Panc1 (cell line): ENCODE results near the gene NOA1. TPM values are rescaled to one million over a fixed set of nuclear protein-coding genes. Genes with fewer than 3 reads are reported as not detected.

Source experiments
- ATAC-seq: fragments of 200-7000 bp; cut with Tn5 transposase; 2 replicates; pipeline ENCODE4 v1.9.1; 2020; ENCODE audit warnings: mild to moderate bottlenecking, moderate library complexity
- BruUV-seq: library from RNA; stranded (reverse); fragments of 400-500 nt; replicated peaks from 2 replicates; lab custom pipeline; 2021; lab: Mats Ljungman, UMichigan
- CTCF ChIA-PET: fragments of 300-600 bp; sonication (Branson Sonifier 250); formaldehyde crosslinking; loops from one replicate; lab custom pipeline; 2022; ENCODE audit warnings: antibody characterized with exemption; lab: Charles Lee
- POLR2A ChIA-PET: fragments of 300-600 bp; sonication (Branson Sonifier 250); formaldehyde crosslinking; loops from one replicate; lab custom pipeline; 2022; ENCODE audit warnings: antibody characterized with exemption; lab: Charles Lee
- DNase-seq: peaks from one replicate; pipeline ENCODE4 v3.0.0-alpha.2; 2010; ENCODE audit warnings: low read depth, low spot score
- H3K27ac ChIP-seq: 2 replicates; pipeline ENCODE4 v1.5.1; 2011; ENCODE audit warnings: mild to moderate bottlenecking, low read length, inconsistent platforms
- H3K27me3 ChIP-seq: fragments of 200-500 bp; sonication (Bioruptor generic); 2 replicates; pipeline ENCODE4 v1.6.0; 2014; ENCODE audit warnings: low read length, inconsistent platforms; ENCODE audit not compliant: control insufficient read depth, insufficient read depth
- H3K36me3 ChIP-seq: fragments of 200-500 bp; sonication (Bioruptor generic); 2 replicates; pipeline ENCODE4 v1.5.1; 2014; ENCODE audit warnings: inconsistent platforms, mild to moderate bottlenecking, low read length, moderate library complexity; ENCODE audit not compliant: control insufficient read depth, insufficient read depth
- H3K4me1 ChIP-seq: 2 replicates; pipeline ENCODE4 v1.5.1; 2011; ENCODE audit warnings: inconsistent platforms, mild to moderate bottlenecking, low read length, moderate library complexity; ENCODE audit not compliant: control insufficient read depth, insufficient read depth
- H3K4me3 ChIP-seq, 2 experiments: 2 replicates each; pipeline ENCODE4 v1.5.1; 2011 to 2012; ENCODE audit warnings: low read depth in 2 of 2, low read length in 2 of 2, mild to moderate bottlenecking in 2 of 2, inconsistent platforms in 1 of 2, moderate library complexity in 1 of 2
- H3K9me3 ChIP-seq: fragments of 200-500 bp; sonication (Bioruptor generic); 2 replicates; pipeline ENCODE4 v1.5.1; 2014; ENCODE audit warnings: low read depth, mild to moderate bottlenecking, inconsistent platforms, low read length, moderate library complexity; ENCODE audit not compliant: control insufficient read depth, insufficient read depth
- CTCF ChIP-seq: fragments of 450-650 bp; IDR thresholded peaks from 2 replicates; pipeline ENCODE4 v1.5.1; 2017; ENCODE audit warnings: mild to moderate bottlenecking
- POLR2AphosphoS5 ChIP-seq: IDR thresholded peaks from 2 replicates; pipeline ENCODE4 v1.6.1; 2012; ENCODE audit warnings: mild to moderate bottlenecking, low read depth, low read length, moderate library complexity
- REST ChIP-seq, 2 experiments: IDR thresholded peaks; 2 replicates each; pipeline ENCODE4 v1.6.1; 2011 to 2012; ENCODE audit warnings: low read depth in 2 of 2, control low read depth in 1 of 2, low read length in 1 of 2, mild to moderate bottlenecking in 1 of 2, moderate library complexity in 1 of 2; ENCODE audit not compliant: insufficient read depth in 1 of 2
- SIN3A ChIP-seq: IDR thresholded peaks from 2 replicates; pipeline ENCODE4 v1.6.1; 2012; ENCODE audit warnings: low read depth, mild to moderate bottlenecking, low read length, moderate library complexity, borderline replicate concordance; ENCODE audit not compliant: insufficient read depth
- TCF7L2 ChIP-seq: IDR thresholded peaks from 2 replicates; pipeline ENCODE4 v1.6.1; 2011; ENCODE audit warnings: mild to moderate bottlenecking, low read depth, low read length, inconsistent platforms
- in situ Hi-C: cut with HindIII; loops from 2 replicates; pipeline ENCODE4 v1.10.0; 2016; ENCODE audit warnings: low sequenced_read_pairs, low pct_unique_long_range_greater_than_20kb
- intact Hi-C: fragments of 100-400 bp; cut with micrococcal nuclease; formaldehyde crosslinking; loops from one replicate; pipeline ENCODE4 v1.10.0; 2022; ENCODE audit not compliant: unreplicated experiment
- total RNA-seq: library from RNA; stranded (reverse); gene quantifications from one replicate; pipeline ENCODE4 v1.2.1, GENCODE V29; 2021; ENCODE audit not compliant: unreplicated experiment

The NOA1 gene
- total RNA-seq, 1 experiment from 2014 or later, result 11.8 TPM

GRCh38 chr4:56914336-56914735 lies 63.1 kb downstream of the NOA1 start:
- CTCF ChIA-PET, result no interaction called here
- no TSS peak for BruUV-seq

More at GRCh38 chr4:56914336-56914735, 63.1 kb downstream of the NOA1 start:
- DNase-seq (no peak), ATAC-seq (no peak)
- intact Hi-C loops, result no loop called here
- H3K9me3 ChIP-seq, result no peaks in the 10 kb centered on the region
- no peak overlapping the region for H3K4me3 ChIP-seq
- peaks cover 10% of the 10 kb centered on the region for H3K4me1 ChIP-seq
- H3K27me3 ChIP-seq, result no peaks in the 10 kb centered on the region
- H3K27ac ChIP-seq, result no peak overlapping the region
- H3K36me3 ChIP-seq, result no peaks in the 10 kb centered on the region; the same call in 1 of the 2 replicates
- TF ChIP-seq REST (IDR thresholded peaks at IDR 0.05; ENCODE audit: insufficient read depth in 1 of 2, low read depth in 2 of 2, low read length in 1 of 2) (no peak), TCF7L2 (no peak), POLR2AphosphoS5 (no peak), SIN3A (no peak), CTCF (no peak)
- in situ Hi-C loops, result no loop called here
- POLR2A ChIA-PET, result no interaction called here

Other genes starting within 250 kb of the NOA1 start
- gene SPINK2, start 155.9 kb downstream of the NOA1 start, total RNA-seq, result not detected
- gene REST, start 69.7 kb downstream of the NOA1 start, total RNA-seq, result 38.8 TPM
- 84.1 TPM for gene POLR2B, start 1.3 kb upstream of the NOA1 start, total RNA-seq
- 9.5 TPM for gene IGFBP7, start 132.8 kb upstream of the NOA1 start, total RNA-seq